GM23338 (cell line): ENCODE data around the gene CFI.

Source experiments
- CREB1 ChIP-seq: fragments of 250-450 bp; sonication (Bioruptor Pico); IDR thresholded peaks from 2 replicates; pipeline ENCODE4 v1.5.0; 2020; ENCODE audit warnings: low read depth, mild to moderate bottlenecking, moderate library complexity
- CTCF ChIP-seq, 2 experiments: fragments of 200-600 bp in 1 of 2; sonication (generic) in 1 of 2; conservative IDR thresholded peaks; 2 replicates each; pipeline versions ENCODE4 v1.5.1 to v1.6.1; 2016 to 2017; ENCODE audit warnings: antibody characterized with exemption in 2 of 2, low read depth in 2 of 2, mild to moderate bottlenecking in 2 of 2, moderate library complexity in 1 of 2
- EZH2phosphoT487 ChIP-seq: fragments of 200-600 bp; sonication (generic); IDR thresholded peaks from one replicate; pipeline ENCODE4 v1.8.1; 2018; ENCODE audit warnings: antibody characterized with exemption; ENCODE audit not compliant: unreplicated experiment
- POLR2AphosphoS5 ChIP-seq: IDR thresholded peaks from 2 replicates; pipeline ENCODE4 v1.6.1; 2016; ENCODE audit warnings: antibody characterized with exemption, low read depth
- REST ChIP-seq: IDR thresholded peaks from one replicate; pipeline ENCODE4 v1.6.1; 2018; ENCODE audit warnings: antibody characterized with exemption; ENCODE audit not compliant: unreplicated experiment
- ZNF331 ChIP-seq: fragments of 250-450 bp; sonication (Bioruptor Pico); IDR thresholded peaks from 2 replicates; pipeline ENCODE4 v1.5.0; 2020; ENCODE audit warnings: low read depth, mild to moderate bottlenecking, moderate library complexity
- TF ChIP-seq, protein P1 (sequence below): fragments of 250-450 bp; sonication (Bioruptor Pico); IDR thresholded peaks from 2 replicates; pipeline ENCODE4 v1.5.0; 2020; ENCODE audit warnings: mild to moderate bottlenecking, moderate library complexity

DNA sequence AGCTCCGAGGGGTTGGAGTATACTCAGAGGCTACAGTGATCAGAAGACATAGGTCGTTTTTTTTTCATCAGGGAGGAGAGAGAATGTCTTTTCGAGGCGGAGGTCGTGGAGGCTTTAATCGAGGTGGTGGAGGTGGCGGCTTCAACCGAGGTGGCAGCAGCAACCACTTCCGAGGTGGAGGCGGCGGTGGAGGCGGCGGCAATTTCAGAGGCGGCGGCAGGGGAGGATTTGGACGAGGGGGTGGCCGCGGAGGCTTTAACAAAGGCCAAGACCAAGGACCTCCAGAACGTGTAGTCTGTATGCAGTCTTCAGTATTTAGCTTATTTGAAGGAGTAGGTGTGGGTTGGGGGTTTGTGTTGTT, 14.3 kb upstream of the CFI start:
- TF ChIP-seq REST, result no peak
- no peak for TF ChIP-seq EZH2phosphoT487
- TF ChIP-seq POLR2AphosphoS5, result no peak
- TF ChIP-seq ZNF331, result no peak
- TF ChIP-seq CTCF (conservative IDR thresholded peaks at IDR 0.05; ENCODE audit: low read depth in 2 of 2), result no peak
- TF ChIP-seq CREB1 (CRISPR knock-in tag), result no peak
- TF ChIP-seq, protein P1, sequence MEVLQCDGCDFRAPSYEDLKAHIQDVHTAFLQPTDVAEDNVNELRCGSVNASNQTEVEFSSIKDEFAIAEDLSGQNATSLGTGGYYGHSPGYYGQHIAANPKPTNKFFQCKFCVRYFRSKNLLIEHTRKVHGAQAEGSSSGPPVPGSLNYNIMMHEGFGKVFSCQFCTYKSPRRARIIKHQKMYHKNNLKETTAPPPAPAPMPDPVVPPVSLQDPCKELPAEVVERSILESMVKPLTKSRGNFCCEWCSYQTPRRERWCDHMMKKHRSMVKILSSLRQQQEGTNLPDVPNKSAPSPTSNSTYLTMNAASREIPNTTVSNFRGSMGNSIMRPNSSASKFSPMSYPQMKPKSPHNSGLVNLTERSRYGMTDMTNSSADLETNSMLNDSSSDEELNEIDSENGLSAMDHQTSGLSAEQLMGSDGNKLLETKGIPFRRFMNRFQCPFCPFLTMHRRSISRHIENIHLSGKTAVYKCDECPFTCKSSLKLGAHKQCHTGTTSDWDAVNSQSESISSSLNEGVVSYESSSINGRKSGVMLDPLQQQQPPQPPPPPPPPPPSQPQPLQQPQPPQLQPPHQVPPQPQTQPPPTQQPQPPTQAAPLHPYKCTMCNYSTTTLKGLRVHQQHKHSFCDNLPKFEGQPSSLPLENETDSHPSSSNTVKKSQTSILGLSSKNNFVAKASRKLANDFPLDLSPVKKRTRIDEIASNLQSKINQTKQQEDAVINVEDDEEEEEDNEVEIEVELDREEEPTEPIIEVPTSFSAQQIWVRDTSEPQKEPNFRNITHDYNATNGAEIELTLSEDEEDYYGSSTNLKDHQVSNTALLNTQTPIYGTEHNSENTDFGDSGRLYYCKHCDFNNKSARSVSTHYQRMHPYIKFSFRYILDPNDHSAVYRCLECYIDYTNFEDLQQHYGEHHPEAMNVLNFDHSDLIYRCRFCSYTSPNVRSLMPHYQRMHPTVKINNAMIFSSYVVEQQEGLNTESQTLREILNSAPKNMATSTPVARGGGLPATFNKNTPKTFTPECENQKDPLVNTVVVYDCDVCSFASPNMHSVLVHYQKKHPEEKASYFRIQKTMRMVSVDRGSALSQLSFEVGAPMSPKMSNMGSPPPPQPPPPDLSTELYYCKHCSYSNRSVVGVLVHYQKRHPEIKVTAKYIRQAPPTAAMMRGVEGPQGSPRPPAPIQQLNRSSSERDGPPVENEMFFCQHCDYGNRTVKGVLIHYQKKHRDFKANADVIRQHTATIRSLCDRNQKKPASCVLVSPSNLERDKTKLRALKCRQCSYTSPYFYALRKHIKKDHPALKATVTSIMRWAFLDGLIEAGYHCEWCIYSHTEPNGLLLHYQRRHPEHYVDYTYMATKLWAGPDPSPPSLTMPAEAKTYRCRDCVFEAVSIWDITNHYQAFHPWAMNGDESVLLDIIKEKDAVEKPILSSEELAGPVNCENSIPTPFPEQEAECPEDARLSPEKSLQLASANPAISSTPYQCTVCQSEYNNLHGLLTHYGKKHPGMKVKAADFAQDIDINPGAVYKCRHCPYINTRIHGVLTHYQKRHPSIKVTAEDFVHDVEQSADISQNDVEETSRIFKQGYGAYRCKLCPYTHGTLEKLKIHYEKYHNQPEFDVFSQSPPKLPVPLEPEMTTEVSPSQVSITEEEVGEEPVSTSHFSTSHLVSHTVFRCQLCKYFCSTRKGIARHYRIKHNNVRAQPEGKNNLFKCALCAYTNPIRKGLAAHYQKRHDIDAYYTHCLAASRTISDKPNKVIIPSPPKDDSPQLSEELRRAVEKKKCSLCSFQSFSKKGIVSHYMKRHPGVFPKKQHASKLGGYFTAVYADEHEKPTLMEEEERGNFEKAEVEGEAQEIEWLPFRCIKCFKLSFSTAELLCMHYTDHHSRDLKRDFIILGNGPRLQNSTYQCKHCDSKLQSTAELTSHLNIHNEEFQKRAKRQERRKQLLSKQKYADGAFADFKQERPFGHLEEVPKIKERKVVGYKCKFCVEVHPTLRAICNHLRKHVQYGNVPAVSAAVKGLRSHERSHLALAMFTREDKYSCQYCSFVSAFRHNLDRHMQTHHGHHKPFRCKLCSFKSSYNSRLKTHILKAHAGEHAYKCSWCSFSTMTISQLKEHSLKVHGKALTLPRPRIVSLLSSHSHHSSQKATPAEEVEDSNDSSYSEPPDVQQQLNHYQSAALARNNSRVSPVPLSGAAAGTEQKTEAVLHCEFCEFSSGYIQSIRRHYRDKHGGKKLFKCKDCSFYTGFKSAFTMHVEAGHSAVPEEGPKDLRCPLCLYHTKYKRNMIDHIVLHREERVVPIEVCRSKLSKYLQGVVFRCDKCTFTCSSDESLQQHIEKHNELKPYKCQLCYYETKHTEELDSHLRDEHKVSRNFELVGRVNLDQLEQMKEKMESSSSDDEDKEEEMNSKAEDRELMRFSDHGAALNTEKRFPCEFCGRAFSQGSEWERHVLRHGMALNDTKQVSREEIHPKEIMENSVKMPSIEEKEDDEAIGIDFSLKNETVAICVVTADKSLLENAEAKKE (CRISPR knock-in tag), result no peak
